ENCODE measurements around the gene REEP5. TPM values are rescaled to one million over a fixed set of nuclear protein-coding genes. Genes with fewer than 3 reads are reported as not detected.

REEP5 gene
- total RNA-seq, 2 experiments from 2014 or later: 95.0 to 96.3 TPM

DNA sequence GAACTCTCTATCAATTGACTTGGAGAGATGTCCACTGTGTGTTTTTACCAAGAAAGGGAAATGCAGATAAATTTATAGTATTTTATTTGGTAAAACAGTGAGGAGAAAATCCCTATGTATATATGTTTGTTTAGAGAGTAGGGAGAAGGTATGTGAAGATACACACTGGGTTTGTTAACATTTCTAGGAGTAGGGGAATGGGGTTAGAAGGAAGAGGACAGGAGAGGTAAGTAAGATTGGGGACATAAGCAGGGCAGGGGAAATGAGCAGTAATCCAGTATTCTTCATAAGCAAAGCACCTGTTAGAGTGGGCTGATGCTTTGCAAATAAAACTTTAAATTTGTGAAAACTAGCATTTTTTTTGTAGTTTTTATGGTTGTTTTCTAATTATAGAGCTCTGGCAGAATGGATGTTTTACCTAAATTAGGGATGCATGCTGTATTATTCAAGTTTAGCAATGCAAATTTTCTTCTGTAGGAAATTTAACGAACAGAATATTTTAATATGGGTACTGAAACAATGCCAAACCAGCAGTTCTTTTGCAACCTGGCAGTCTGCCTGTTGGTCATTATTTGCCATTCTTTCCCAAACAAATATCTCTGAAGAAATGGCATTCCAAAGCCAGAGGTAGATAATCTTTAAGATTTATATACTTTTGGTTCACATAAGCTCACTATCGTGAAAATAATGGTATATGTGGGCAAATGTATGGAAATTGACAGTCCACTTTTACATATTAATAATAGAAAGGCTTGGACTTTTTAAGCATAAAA, 35.2 kb upstream of the REEP5 start:
- H3K27me3 Mint-ChIP-seq: no peaks in the 10 kb centered on the region
- ChIA-PET POLR2A (interaction anchor here (0.9 to 1.1 kb wide), 2 partner anchors 19 to 1445 kb away, joined by 3 read pairs; partner anchors contain the start of gene DCP2), CTCF (no interaction called here)
- H3K4me3 Mint-ChIP-seq: no peak overlapping the region
- peaks cover 2% of the 10 kb centered on the region for H3K9me3 Mint-ChIP-seq
- peaks cover 29% of the 10 kb centered on the region for H3K4me1 Mint-ChIP-seq
- DNase-seq: no peak
- H3K27ac Mint-ChIP-seq: no peak overlapping the region
- H3K36me3 Mint-ChIP-seq (ENCODE audit: low read depth): peaks cover 2% of the 10 kb centered on the region

DNA sequence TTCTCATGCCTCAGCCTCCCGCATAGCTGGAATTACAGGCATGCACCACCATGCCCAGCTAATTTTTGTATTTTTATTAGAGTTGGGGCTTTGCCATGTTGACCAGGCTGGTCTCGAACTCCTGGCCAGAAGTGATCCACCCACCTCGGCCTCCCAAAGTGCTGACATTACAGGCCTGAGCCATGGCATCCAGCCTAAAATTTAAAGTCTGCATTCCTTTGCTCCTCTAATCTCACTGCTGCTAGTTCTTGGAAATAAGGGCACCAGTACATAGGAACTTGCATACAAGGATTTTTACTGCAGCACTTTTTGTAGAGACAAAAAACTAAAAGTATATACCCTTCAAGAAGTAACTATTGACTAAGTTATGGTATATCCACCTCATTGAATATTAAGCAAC, 34.6 kb upstream of the REEP5 start:
- ChIA-PET CTCF (no interaction called here), POLR2A (interaction anchor here (1.1 kb wide), 1 partner anchor 20 kb away, joined by 3 read pairs; the partner anchor contains the start of gene DCP2)
- H3K36me3 Mint-ChIP-seq (ENCODE audit: low read depth): peaks cover 2% of the 10 kb centered on the region
- H3K27ac Mint-ChIP-seq: no peak overlapping the region
- peaks cover 2% of the 10 kb centered on the region for H3K9me3 Mint-ChIP-seq
- no peak for DNase-seq
- H3K4me3 Mint-ChIP-seq: no peak overlapping the region
- peaks cover 31% of the 10 kb centered on the region for H3K4me1 Mint-ChIP-seq
- no peaks in the 10 kb centered on the region for H3K27me3 Mint-ChIP-seq

DNA sequence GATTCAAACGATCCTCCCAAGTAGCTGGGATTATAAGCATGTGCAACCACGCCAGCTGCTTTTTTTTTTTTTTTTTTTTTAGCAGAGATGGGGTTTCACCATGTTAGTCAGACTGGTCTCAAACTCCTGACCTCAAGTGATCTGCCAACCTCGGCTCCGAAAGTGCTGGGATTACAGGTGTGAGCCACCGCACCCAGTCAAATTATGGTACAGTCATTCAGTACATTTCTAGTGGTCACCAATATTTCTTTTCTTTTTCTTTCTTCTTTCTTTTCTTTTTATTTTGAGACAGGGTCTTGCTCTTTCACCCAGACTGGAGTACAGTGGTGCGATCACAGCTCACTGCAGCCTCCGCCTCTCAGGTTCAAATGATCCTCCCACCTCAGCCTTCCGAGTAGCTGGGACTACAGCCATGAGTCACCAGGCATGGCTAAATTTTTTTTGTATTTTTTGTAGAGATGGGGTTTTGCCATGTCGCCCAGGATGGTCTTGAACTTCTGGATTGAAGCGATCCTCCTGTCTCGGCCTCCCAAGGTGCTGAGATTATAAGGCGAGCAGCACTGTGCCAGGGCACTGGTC, 29.2 kb upstream of the REEP5 start:
- ChIA-PET POLR2A (interaction anchor here (0.7 kb wide), 1 partner anchor 20 kb away, joined by 4 read pairs; no protein-coding TSS in a partner anchor), CTCF (interaction anchor here (0.6 to 1.1 kb wide), 4 partner anchors 16 to 395 kb away, joined by 3 to 5 read pairs (median 4); partner anchors contain the start of gene DCP2)
- Mint-ChIP-seq H3K9me3 (peaks cover 2% of the 10 kb centered on the region), H3K27ac (no peak overlapping the region), H3K36me3 (ENCODE audit: low read depth) (peaks cover 2% of the 10 kb centered on the region), H3K27me3 (no peaks in the 10 kb centered on the region), H3K4me1 (peaks cover 14% of the 10 kb centered on the region), H3K4me3 (no peak overlapping the region)
- peak; percentile 57 for DNase-seq

DNA sequence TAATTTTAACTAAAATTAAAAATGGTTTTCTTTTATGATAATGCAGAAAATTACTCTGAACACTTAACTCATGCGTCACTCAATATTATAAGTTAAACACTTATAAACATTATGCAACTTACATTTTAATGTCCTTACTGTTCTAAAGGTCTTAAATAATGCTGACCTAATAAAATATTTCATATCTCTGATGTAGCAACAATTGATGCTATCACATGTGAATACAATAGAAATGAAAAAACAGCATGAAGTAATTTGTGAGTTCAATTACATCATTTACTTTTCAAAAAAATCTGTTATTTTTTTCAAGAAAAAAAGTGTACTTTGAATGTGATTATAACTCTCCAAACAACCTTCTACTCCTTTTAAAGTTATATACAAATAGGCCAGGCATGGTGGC, 26.4 kb upstream of the REEP5 start:
- peaks cover 1% of the 10 kb centered on the region for H3K9me3 Mint-ChIP-seq
- no peak overlapping the region for H3K4me3 Mint-ChIP-seq
- no peak for DNase-seq

DNA sequence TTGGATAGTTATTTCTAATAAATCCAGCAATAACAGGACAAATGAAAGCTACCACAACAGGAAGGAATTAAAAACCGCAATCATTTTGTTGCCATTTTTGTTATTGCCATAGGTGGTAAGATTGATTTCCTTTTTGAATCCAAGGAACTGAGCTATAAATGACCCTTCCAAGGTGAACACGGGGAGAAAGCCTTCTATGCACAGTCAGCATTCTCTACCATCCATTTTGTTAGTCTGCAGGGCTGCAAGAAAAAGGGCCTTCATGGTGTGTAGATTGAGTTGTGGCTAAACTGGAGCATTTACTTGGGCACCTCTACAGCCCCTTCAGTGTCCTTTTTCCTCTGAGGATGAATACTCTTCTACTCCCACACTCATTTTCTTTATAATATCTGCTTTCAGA, 18.6 kb upstream of the REEP5 start:
- Mint-ChIP-seq H3K27ac (no peak overlapping the region), H3K27me3 (peaks cover 5% of the 10 kb centered on the region), H3K36me3 (ENCODE audit: low read depth) (no peaks in the 10 kb centered on the region), H3K4me1 (peaks cover 2% of the 10 kb centered on the region), H3K9me3 (no peaks in the 10 kb centered on the region), H3K4me3 (no peak overlapping the region)
- no peak for DNase-seq
- CTCF ChIA-PET: no interaction called here
- POLR2A ChIA-PET: interaction anchor here (1.4 kb wide), 1 partner anchor 9 kb away, joined by 3 read pairs; no protein-coding TSS in a partner anchor

More for the DNA sequence above, 26.4 kb upstream of the REEP5 start:
- H3K27me3 Mint-ChIP-seq: no peaks in the 10 kb centered on the region
- no peak overlapping the region for H3K27ac Mint-ChIP-seq
- CTCF ChIA-PET: interaction anchor here (1.9 kb wide), 1 partner anchor 13 kb away, joined by 4 read pairs; no protein-coding TSS in a partner anchor
- peaks cover 22% of the 10 kb centered on the region for H3K4me1 Mint-ChIP-seq
- POLR2A ChIA-PET: interaction anchor here (1.3 kb wide), 1 partner anchor 19 kb away, joined by 4 read pairs; no protein-coding TSS in a partner anchor
- peaks cover 2% of the 10 kb centered on the region for H3K36me3 Mint-ChIP-seq (ENCODE audit: low read depth)

DNA sequence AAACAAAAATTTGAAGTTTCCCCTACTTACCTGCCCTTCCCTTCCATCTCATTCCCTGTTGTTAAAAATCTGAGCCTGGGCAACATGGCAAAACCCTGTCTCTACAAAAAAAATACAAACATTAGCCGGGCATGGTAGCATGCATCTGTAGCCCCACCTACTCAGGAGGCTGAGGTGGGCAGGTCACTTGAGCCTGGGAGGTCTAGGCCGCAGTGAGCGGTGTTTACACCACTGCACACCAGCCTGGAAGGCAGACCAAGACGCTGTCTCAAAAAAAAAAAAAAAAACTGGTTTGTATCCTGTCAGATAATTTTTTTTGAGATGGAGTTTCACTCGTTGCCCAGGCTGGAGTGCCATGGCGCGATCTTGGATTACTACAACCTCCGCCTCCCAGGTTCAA, 16.3 kb upstream of the REEP5 start:
- ChIA-PET POLR2A (interaction anchor here (1.1 kb wide), 1 partner anchor 38 kb away, joined by 5 read pairs; the partner anchor contains the start of gene DCP2), CTCF (no interaction called here)
- DNase-seq: no peak
- Mint-ChIP-seq H3K4me1 (peaks cover 10% of the 10 kb centered on the region), H3K36me3 (ENCODE audit: low read depth) (peaks cover 12% of the 10 kb centered on the region), H3K27ac (no peak overlapping the region), H3K9me3 (peaks cover 10% of the 10 kb centered on the region), H3K27me3 (peaks cover 5% of the 10 kb centered on the region), H3K4me3 (no peak overlapping the region)

DNA sequence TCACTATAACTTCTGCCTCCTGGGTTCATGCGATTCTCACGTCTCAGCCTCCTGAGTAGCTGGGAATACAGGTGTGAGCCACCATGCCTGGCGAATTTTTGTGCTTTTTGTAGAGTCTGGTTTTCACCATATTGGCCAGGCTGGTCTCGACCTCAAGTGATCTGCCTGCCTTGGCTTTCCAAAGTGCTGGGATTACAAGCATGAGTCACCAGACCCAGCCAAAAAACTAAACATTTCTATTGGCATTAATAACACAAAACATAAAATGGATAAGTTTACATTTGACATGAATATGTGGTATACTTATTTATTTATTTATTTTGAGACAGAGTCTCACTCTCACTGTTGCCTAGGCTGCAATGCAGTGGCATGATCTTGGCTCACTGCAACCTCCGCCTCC, 13.6 kb upstream of the REEP5 start:
- Mint-ChIP-seq H3K36me3 (ENCODE audit: low read depth) (peaks cover 16% of the 10 kb centered on the region), H3K27me3 (no peaks in the 10 kb centered on the region), H3K27ac (no peak overlapping the region), H3K4me1 (peaks cover 20% of the 10 kb centered on the region), H3K9me3 (peaks cover 10% of the 10 kb centered on the region), H3K4me3 (no peak overlapping the region)
- DNase-seq: no peak
- POLR2A ChIA-PET: interaction anchor here (1.6 kb wide), 1 partner anchor 41 kb away, joined by 6 read pairs; the partner anchor contains the start of gene DCP2
- CTCF ChIA-PET: interaction anchor here (0.7 kb wide), 1 partner anchor 87 kb away, joined by 3 read pairs; no protein-coding TSS in a partner anchor

DNA sequence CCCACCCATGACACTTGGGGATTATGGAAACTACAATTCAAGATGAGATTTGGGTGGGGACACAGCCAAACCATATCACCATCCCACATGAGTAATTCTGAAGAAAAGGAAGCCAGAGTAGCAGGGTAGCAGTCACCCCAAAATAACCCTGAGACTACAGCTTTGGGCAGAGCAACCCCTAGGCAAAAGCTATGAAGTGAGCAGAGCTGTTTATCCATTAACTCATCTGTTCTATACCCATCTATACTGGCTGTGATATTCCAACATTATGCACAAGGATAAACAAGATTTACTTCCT, 12.3 kb upstream of the REEP5 start:
- H3K4me3 Mint-ChIP-seq: no peak overlapping the region
- no peak overlapping the region for H3K27ac Mint-ChIP-seq
- no peaks in the 10 kb centered on the region for H3K27me3 Mint-ChIP-seq
- peaks cover 31% of the 10 kb centered on the region for H3K4me1 Mint-ChIP-seq
- H3K36me3 Mint-ChIP-seq (ENCODE audit: low read depth): peaks cover 18% of the 10 kb centered on the region
- CTCF ChIA-PET: interaction anchor here (1.0 to 2.3 kb wide), 3 partner anchors 11 to 30 kb away, joined by 5 to 9 read pairs (median 6); no protein-coding TSS in a partner anchor
- peaks cover 10% of the 10 kb centered on the region for H3K9me3 Mint-ChIP-seq
- POLR2A ChIA-PET: interaction anchor here (0.8 to 1.6 kb wide), 3 partner anchors 10 to 42 kb away, joined by 5 to 6 read pairs (median 6); partner anchors contain the start of gene DCP2
- DNase-seq: no peak

DNA sequence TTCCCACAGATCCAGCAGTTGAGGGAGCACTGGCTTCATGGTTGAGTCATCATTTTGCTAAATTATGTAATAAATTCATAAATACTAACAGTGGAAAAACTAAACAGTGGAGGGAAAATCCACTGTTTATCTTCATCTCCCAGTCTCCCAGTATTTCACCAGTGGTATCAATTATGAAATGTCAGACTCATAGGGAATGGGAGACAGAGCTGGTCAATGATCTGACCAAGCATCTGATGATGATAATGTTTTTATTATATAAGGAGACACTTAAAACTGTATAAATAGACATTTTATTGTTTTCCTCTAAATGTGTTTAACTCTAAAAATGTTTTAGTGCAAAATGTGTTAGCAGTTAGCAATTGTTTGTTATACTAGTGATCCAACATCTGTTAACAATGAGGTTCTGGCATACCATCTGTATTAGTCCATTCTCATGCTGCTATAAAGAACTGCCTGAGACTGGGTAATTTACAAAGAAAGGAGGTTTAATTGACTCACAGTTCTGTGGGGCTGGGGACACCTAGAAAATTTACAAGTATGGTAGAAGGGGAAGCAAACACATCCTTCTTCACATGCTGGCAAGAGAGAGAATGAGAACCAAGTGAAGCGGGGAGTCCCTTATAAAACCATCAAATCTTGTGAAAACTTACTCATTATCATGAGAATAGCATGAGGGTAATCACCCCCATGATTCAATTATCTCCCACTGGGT, 11.8 kb upstream of the REEP5 start:
- Mint-ChIP-seq H3K27ac (no peak overlapping the region), H3K4me1 (peaks cover 36% of the 10 kb centered on the region), H3K4me3 (no peak overlapping the region), H3K27me3 (no peaks in the 10 kb centered on the region), H3K36me3 (ENCODE audit: low read depth) (peaks cover 18% of the 10 kb centered on the region), H3K9me3 (peaks cover 10% of the 10 kb centered on the region)
- ChIA-PET POLR2A (interaction anchor here (0.8 to 1.6 kb wide), 3 partner anchors 10 to 42 kb away, joined by 5 to 6 read pairs (median 6); partner anchors contain the start of gene DCP2), CTCF (interaction anchor here (1.0 to 2.3 kb wide), 4 partner anchors 10 to 31 kb away, joined by 3 to 9 read pairs (median 6); partner anchors contain the start of gene REEP5)
- no peak for DNase-seq

DNA sequence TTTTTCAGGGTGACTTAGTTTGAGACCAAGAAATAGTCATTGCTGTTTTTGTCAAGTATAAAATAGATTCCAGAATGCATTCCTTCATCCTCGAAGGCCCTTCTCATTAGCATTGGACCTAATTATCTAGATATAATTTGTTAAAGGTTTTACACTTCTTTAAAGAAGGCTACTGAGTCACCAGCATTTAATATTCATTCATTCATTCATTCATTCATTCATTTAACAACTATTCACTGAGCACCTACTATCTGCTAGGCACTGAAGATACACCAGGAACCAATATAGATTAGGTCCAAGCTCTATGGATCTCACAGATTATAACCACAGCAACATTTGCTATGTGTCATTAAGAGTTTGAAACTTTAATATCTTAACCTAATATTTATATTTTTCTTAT, 11.1 kb upstream of the REEP5 start:
- ChIA-PET CTCF (interaction anchor here (1.0 to 2.3 kb wide), 2 partner anchors 11 to 32 kb away, joined by 3 to 6 read pairs; partner anchors contain the start of gene REEP5), POLR2A (no interaction called here)

DNA sequence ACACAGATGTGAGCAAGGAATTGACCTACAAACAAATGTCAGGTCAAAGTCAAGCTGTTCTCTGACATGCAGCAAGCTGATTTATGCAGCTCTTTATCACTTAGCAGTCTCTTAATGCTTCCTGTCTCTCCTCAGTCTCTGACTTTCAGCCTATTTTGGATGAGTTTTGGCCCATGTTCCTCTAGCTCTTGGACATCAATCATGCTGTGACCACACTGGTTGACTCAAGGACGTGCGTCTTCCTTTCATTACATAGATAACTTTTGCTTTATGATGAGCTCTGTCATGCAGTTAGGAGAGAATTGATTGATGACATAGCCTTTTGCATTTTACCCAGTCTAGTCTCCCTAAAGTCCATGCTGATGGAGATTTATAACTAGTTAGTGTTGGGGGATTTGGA, 9.4 kb upstream of the REEP5 start:
- H3K27me3 Mint-ChIP-seq: no peaks in the 10 kb centered on the region
- peaks cover 18% of the 10 kb centered on the region for H3K36me3 Mint-ChIP-seq (ENCODE audit: low read depth)
- H3K4me3 Mint-ChIP-seq: no peak overlapping the region
- no peak overlapping the region for H3K27ac Mint-ChIP-seq
- CTCF ChIA-PET: no interaction called here
- H3K4me1 Mint-ChIP-seq: peaks cover 55% of the 10 kb centered on the region
- POLR2A ChIA-PET: interaction anchor here (0.6 to 1.4 kb wide), 5 partner anchors 8 to 45 kb away, joined by 3 to 7 read pairs (median 4); partner anchors contain the start of genes DCP2 and REEP5
- no peak for DNase-seq
- peaks cover 10% of the 10 kb centered on the region for H3K9me3 Mint-ChIP-seq

More for the DNA sequence above, 11.1 kb upstream of the REEP5 start:
- no peaks in the 10 kb centered on the region for H3K27me3 Mint-ChIP-seq
- peaks cover 10% of the 10 kb centered on the region for H3K9me3 Mint-ChIP-seq
- H3K36me3 Mint-ChIP-seq (ENCODE audit: low read depth): peaks cover 18% of the 10 kb centered on the region
- H3K4me1 Mint-ChIP-seq: peaks cover 43% of the 10 kb centered on the region
- DNase-seq: no peak
- H3K27ac Mint-ChIP-seq: no peak overlapping the region
- no peak overlapping the region for H3K4me3 Mint-ChIP-seq

DNA sequence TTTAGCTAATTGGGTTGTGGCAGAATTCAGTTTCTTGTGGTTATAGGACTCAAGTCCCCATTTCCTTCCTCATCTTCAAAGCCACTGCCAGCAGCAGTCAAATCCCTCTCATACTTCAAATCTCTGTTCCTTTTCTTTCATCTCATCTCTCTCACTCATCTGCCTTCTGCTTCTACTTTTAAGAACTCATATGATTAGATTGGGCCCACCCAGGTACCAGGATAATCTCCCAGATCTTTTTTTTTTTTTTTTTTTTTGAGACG, 8.0 kb upstream of the REEP5 start:
- H3K4me3 Mint-ChIP-seq: peak overlapping the region; percentile 65
- peak overlapping the region; percentile 97 for H3K27ac Mint-ChIP-seq
- peaks cover 55% of the 10 kb centered on the region for H3K4me1 Mint-ChIP-seq
- H3K27me3 Mint-ChIP-seq: no peaks in the 10 kb centered on the region
- POLR2A ChIA-PET: interaction anchor here (0.8 to 1.4 kb wide), 10 partner anchors 9 to 91 kb away, joined by 3 to 16 read pairs (median 4); partner anchors contain the start of genes DCP2, REEP5 and SRP19
- peaks cover 18% of the 10 kb centered on the region for H3K36me3 Mint-ChIP-seq (ENCODE audit: low read depth)
- peaks cover 10% of the 10 kb centered on the region for H3K9me3 Mint-ChIP-seq
- DNase-seq: no peak
- CTCF ChIA-PET: interaction anchor here (0.7 to 1.3 kb wide), 4 partner anchors 40 to 190 kb away, joined by 3 to 5 read pairs (median 4); partner anchors contain the start of gene DCP2
